H9 (cell line): ENCODE results near the gene OR5J2. TPM values are rescaled to one million over a fixed set of nuclear protein-coding genes. Genes with fewer than 3 reads are reported as not detected.

ENCODE experiments used
- DNase-seq: peaks from one replicate; pipeline ENCODE4 v3.0.0-alpha.2; 2017
- H2AFZ ChIP-seq: one replicate; pipeline ENCODE4 v1.6.1; 2013; ENCODE audit warnings: mild to moderate bottlenecking, low read length, control low read depth, moderate library complexity
- H2AK5ac ChIP-seq: 2 replicates; pipeline ENCODE4 v1.6.1; 2013; ENCODE audit warnings: low read length, control low read depth, mixed read lengths; ENCODE audit not compliant: insufficient read length
- H2BK120ac ChIP-seq: one replicate; pipeline ENCODE4 v1.6.1; 2013; ENCODE audit warnings: low read depth, mild to moderate bottlenecking, low read length, control low read depth, inconsistent platforms; ENCODE audit not compliant: poor library complexity, severe bottlenecking
- H2BK12ac ChIP-seq: 2 replicates; pipeline ENCODE4 v1.6.1; 2013; ENCODE audit warnings: low read length, control low read depth, mixed read lengths, low read depth; ENCODE audit not compliant: insufficient read length
- H2BK15ac ChIP-seq: 2 replicates; pipeline ENCODE4 v1.6.1; 2013; ENCODE audit warnings: low read depth, low read length, control low read depth
- H2BK20ac ChIP-seq: one replicate; pipeline ENCODE4 v1.6.1; 2013; ENCODE audit warnings: low read depth, mild to moderate bottlenecking, low read length, control low read depth, inconsistent platforms; ENCODE audit not compliant: poor library complexity, severe bottlenecking
- H2BK5ac ChIP-seq: 2 replicates; pipeline ENCODE4 v1.6.1; 2013; ENCODE audit warnings: low read length, control low read depth, mixed read lengths; ENCODE audit not compliant: insufficient read length
- H3K14ac ChIP-seq: 2 replicates; pipeline ENCODE4 v1.6.1; 2013; ENCODE audit warnings: low read length, control low read depth; ENCODE audit not compliant: insufficient read depth
- H3K18ac ChIP-seq: 2 replicates; pipeline ENCODE4 v1.6.1; 2013; ENCODE audit warnings: low read depth, mild to moderate bottlenecking, mixed read lengths, low read length, control low read depth; ENCODE audit not compliant: insufficient read length
- H3K23ac ChIP-seq: 2 replicates; pipeline ENCODE4 v1.6.1; 2013; ENCODE audit warnings: low read length, control low read depth, mixed read lengths, low read depth; ENCODE audit not compliant: insufficient read length
- H3K23me2 ChIP-seq: 2 replicates; pipeline ENCODE4 v1.6.1; 2013; ENCODE audit warnings: low read depth, mild to moderate bottlenecking, mixed read lengths, low read length, control low read depth; ENCODE audit not compliant: insufficient read length, poor library complexity, severe bottlenecking
- H3K27ac ChIP-seq: 2 replicates; pipeline ENCODE4 v1.5.1; 2013; ENCODE audit warnings: low read length, control low read depth, mixed read lengths, low read depth; ENCODE audit not compliant: insufficient read length
- H3K27me3 ChIP-seq: 2 replicates; pipeline ENCODE4 v1.6.1; 2013; ENCODE audit warnings: low read length, control low read depth, inconsistent platforms; ENCODE audit not compliant: insufficient read depth
- H3K4ac ChIP-seq: 2 replicates; pipeline ENCODE4 v1.6.1; 2013; ENCODE audit warnings: low read depth, mild to moderate bottlenecking, control low read depth, inconsistent platforms, low read length, moderate library complexity
- H3K4me1 ChIP-seq: 2 replicates; pipeline ENCODE4 v1.6.1; 2013; ENCODE audit warnings: low read length, control low read depth, inconsistent platforms; ENCODE audit not compliant: insufficient read depth
- H3K4me2 ChIP-seq: 2 replicates; pipeline ENCODE4 v1.6.1; 2013; ENCODE audit warnings: low read length, control low read depth, mixed read lengths; ENCODE audit not compliant: insufficient read length, insufficient read depth
- H3K56ac ChIP-seq: 2 replicates; pipeline ENCODE4 v1.6.1; 2013; ENCODE audit warnings: low read depth, mild to moderate bottlenecking, mixed read lengths, low read length, control low read depth; ENCODE audit not compliant: insufficient read length
- H3K79me1 ChIP-seq: 2 replicates; pipeline ENCODE4 v1.6.1; 2013; ENCODE audit warnings: low read depth, mild to moderate bottlenecking, moderate library complexity, low read length, control low read depth, inconsistent platforms; ENCODE audit not compliant: insufficient read depth, poor library complexity, severe bottlenecking
- H3K79me2 ChIP-seq: 2 replicates; pipeline ENCODE4 v1.6.1; 2013; ENCODE audit warnings: low read length, control low read depth, inconsistent platforms; ENCODE audit not compliant: insufficient read depth
- H3K9ac ChIP-seq: 2 replicates; pipeline ENCODE4 v1.6.1; 2013; ENCODE audit warnings: low read length, control low read depth, mixed read lengths; ENCODE audit not compliant: insufficient read length; ENCODE audit errors: extremely low read depth
- H3K9me3 ChIP-seq: one replicate; pipeline ENCODE4 v1.6.1; 2013; ENCODE audit warnings: low read depth, low read length, inconsistent platforms; ENCODE audit not compliant: control insufficient read depth
- H3T11ph ChIP-seq: one replicate; pipeline ENCODE4 v1.6.1; 2013; ENCODE audit warnings: mild to moderate bottlenecking, low read length, control low read depth, inconsistent platforms
- H4K20me1 ChIP-seq: one replicate; pipeline ENCODE4 v1.6.1; 2013; ENCODE audit not compliant: control insufficient read depth, insufficient read length, insufficient read depth
- H4K5ac ChIP-seq: 2 replicates; pipeline ENCODE4 v1.6.1; 2013; ENCODE audit warnings: low read depth, mild to moderate bottlenecking, mixed read lengths, low read length, control low read depth; ENCODE audit not compliant: insufficient read length
- H4K8ac ChIP-seq: replicated peaks from 2 replicates; pipeline ENCODE4 v1.6.1; 2013; ENCODE audit warnings: low read length, control low read depth, mixed read lengths, low read depth; ENCODE audit not compliant: insufficient read length
- H4K91ac ChIP-seq: 2 replicates; pipeline ENCODE4 v1.6.1; 2013; ENCODE audit warnings: low read depth, mild to moderate bottlenecking, moderate library complexity, mixed read lengths, low read length, control low read depth; ENCODE audit not compliant: insufficient read length
- H3K27ac Mint-ChIP-seq, 3 experiments: 2 replicates in 2 of 3; 3 replicates in 1 of 3; pipeline ENCODE4 v1.8.0; 2020 to 2021; ENCODE audit warnings: mixed read lengths in 3 of 3, mild to moderate bottlenecking in 1 of 3, moderate library complexity in 1 of 3
- H3K27me3 Mint-ChIP-seq: 2 replicates; pipeline ENCODE4 v1.8.0; 2021; ENCODE audit warnings: low read depth, mild to moderate bottlenecking, moderate library complexity, mixed read lengths
- H3K36me3 Mint-ChIP-seq, 3 experiments: 2 replicates in 2 of 3; 3 replicates in 1 of 3; pipeline ENCODE4 v1.8.0; 2020 to 2021; ENCODE audit warnings: low read depth in 3 of 3, mixed read lengths in 3 of 3; ENCODE audit not compliant: insufficient read depth in 1 of 3
- H3K4me1 Mint-ChIP-seq, 2 experiments: 2 replicates each; pipeline ENCODE4 v1.8.0; 2020; ENCODE audit warnings: mixed read lengths in 2 of 2
- H3K4me3 Mint-ChIP-seq, 2 experiments: 2 replicates in 1 of 2; 3 replicates in 1 of 2; pipeline ENCODE4 v1.8.0; 2020 to 2021; ENCODE audit warnings: mild to moderate bottlenecking in 2 of 2, mixed read lengths in 2 of 2, moderate library complexity in 1 of 2
- H3K9me3 Mint-ChIP-seq, 2 experiments: 2 replicates in 1 of 2; 3 replicates in 1 of 2; pipeline ENCODE4 v1.8.0; 2020; ENCODE audit warnings: mild to moderate bottlenecking in 2 of 2, mixed read lengths in 2 of 2, moderate library complexity in 1 of 2
- CTCF ChIP-seq: fragments of 200-600 bp; sonication (generic); conservative IDR thresholded peaks from 3 replicates; pipeline ENCODE4 v1.8.0; 2021; ENCODE audit warnings: antibody characterized with exemption, mild to moderate bottlenecking
- WGBS: extraction: QIAGEN DNeasy Blood & Tissue Kit; methylation state at CpG from one replicate; pipeline ENCODE4 v1.1.7; 2013; ENCODE audit warnings: missing lambda C conversion rate, low lambda C conversion rate, mixed read lengths; ENCODE audit not compliant: insufficient read length; ENCODE audit errors: extremely low coverage; 5-methylcytosine and 5-hydroxymethylcytosine counted together
- total RNA-seq: library from RNA; stranded (reverse); gene quantifications from 2 replicates; pipeline ENCODE4 v1.2.1, GENCODE V29; 2021

Gene OR5J2
- total RNA-seq, 1 experiment from 2014 or later, result not detected

- no peak within 1 kb of the TSS for H3K9ac ChIP-seq
- H3K4me2 ChIP-seq, result no peak within 1 kb of the TSS
- H3K18ac ChIP-seq, result no peak within 1 kb of the TSS
- H3T11ph ChIP-seq, result no peak within 1 kb of the TSS
- H3K36me3 Mint-ChIP-seq, result no peaks in the 10 kb centered on the region
- no peaks in the 10 kb centered on the region for H3K4me1 Mint-ChIP-seq
- H2AK5ac ChIP-seq, result no peak within 1 kb of the TSS
- H3K4me3 Mint-ChIP-seq, result no peak within 1 kb of the TSS
- H3K23ac ChIP-seq, result no peak within 1 kb of the TSS
- no peak within 1 kb of the TSS for H4K5ac ChIP-seq
- no peak for DNase-seq
- no peak within 1 kb of the TSS for H3K27ac Mint-ChIP-seq
- no peaks in the 10 kb centered on the region for H3K23me2 ChIP-seq
- H3K4ac ChIP-seq, result no peak within 1 kb of the TSS
- H4K20me1 ChIP-seq, result no peaks in the 10 kb centered on the region
- H3K9me3 ChIP-seq, result peaks cover 9% of the 10 kb centered on the region
- no peak within 1 kb of the TSS for H2BK5ac ChIP-seq
- H2BK15ac ChIP-seq, result no peak within 1 kb of the TSS
- H4K8ac ChIP-seq, result no peak within 1 kb of the TSS
- no peak within 1 kb of the TSS for H3K27ac ChIP-seq
- H3K79me2 ChIP-seq, result no peaks in the 10 kb centered on the region
- no peak within 1 kb of the TSS for H2BK12ac ChIP-seq
- no peaks in the 10 kb centered on the region for H3K4me1 ChIP-seq
- no peak within 1 kb of the TSS for H4K91ac ChIP-seq
- no peak for TF ChIP-seq CTCF
- no peaks in the 10 kb centered on the region for H3K79me1 ChIP-seq
- no peaks in the 10 kb centered on the region for H3K27me3 ChIP-seq
- H3K27me3 Mint-ChIP-seq, result no peaks in the 10 kb centered on the region; the same call in 1 of the 2 replicates
- no peak within 1 kb of the TSS for H2BK120ac ChIP-seq
- no peak within 1 kb of the TSS for H2BK20ac ChIP-seq
- no peak within 1 kb of the TSS for H3K14ac ChIP-seq
- no peak within 1 kb of the TSS for H3K56ac ChIP-seq
- WGBS, result no CpG with 5 or more reads among the region's 3 CpGs
- H2AFZ ChIP-seq, result no peak within 1 kb of the TSS
- H3K9me3 Mint-ChIP-seq, result peaks cover 14 to 31% of the 10 kb centered on the region in 2 experiments; a peak in 4 of 5 replicates
Observed at GRCh38 chr11:56160217-56160616, 16.2 kb upstream of the OR5J2 start, which contains the start of gene OR8K5. TSS of gene OR8K5 (minus strand) at chr11:56160317. CDS start at chr11:56160317, 0 bp downstream.
